Renal cortex interstitium (tissue), 15 donors: Measurements from ENCODE around the gene CCL5. TPM values are rescaled to one million over a fixed set of nuclear protein-coding genes. Genes with fewer than 3 reads are reported as not detected.

ENCODE experiments used
- DNase-seq, 11 donors: peaks; one replicate each; pipeline ENCODE4 v3.0.0-alpha.2; 2013; ENCODE audit warnings: low read depth in 9 of 11, low spot score in 4 of 11; ENCODE audit errors: extremely low read depth in 1 of 11
- long read RNA-seq, 16 experiments: transcript quantifications; one replicate each; lab custom pipeline, GENCODE V29; 2026
- polyA plus RNA-seq, 3 donors: library from polyadenylated mRNA; unstranded; fragments of 120-200 nt; gene quantifications; one replicate each; pipeline ENCODE4 v1.2.1, GENCODE V29; 2013; ENCODE audit not compliant: insufficient read length in 3 of 3

The CCL5 gene
- 1 to 10 TPM; 1.9 to 2.1 (median 2.0) TPM for polyA plus RNA-seq
- long read RNA-seq, donor 1, result 0 reads
- long read RNA-seq, donor 2, partial matches to known transcripts, result 0 of 1 reads
- long read RNA-seq, donor 2, other reads (novel, unspliced or antisense), result 0 of 1 reads
- long read RNA-seq, donor 3, partial matches to known transcripts, result 0 of 1 reads
- long read RNA-seq, donor 3, other reads (novel, unspliced or antisense), result 0 of 1 reads
- long read RNA-seq, donor 4, partial matches to known transcripts, result 0 of 1 reads
- long read RNA-seq, donor 4, other reads (novel, unspliced or antisense), result 0 of 1 reads
- long read RNA-seq, donor 5, result 0 reads
- long read RNA-seq, donor 6, result 0 reads
- long read RNA-seq, donor 7, partial matches to known transcripts, result 0 of 2 reads
- long read RNA-seq, donor 7, other reads (novel, unspliced or antisense), result 0 of 2 reads
- long read RNA-seq, donor 8, result 0 reads
- long read RNA-seq, donor 9, partial matches to known transcripts, result 0 of 2 reads
- long read RNA-seq, donor 9, other reads (novel, unspliced or antisense), result 0 of 2 reads
- long read RNA-seq, donor 10, partial matches to known transcripts, result 0 of 5 reads
- long read RNA-seq, donor 10, other reads (novel, unspliced or antisense), result 0 of 5 reads
- long read RNA-seq, donor 11, partial matches to known transcripts, result 0 of 4 reads
- long read RNA-seq, donor 11, other reads (novel, unspliced or antisense), result 0 of 4 reads
- long read RNA-seq, donor 12, partial matches to known transcripts, result 0 of 2 reads
- long read RNA-seq, donor 12, other reads (novel, unspliced or antisense), result 0 of 2 reads
- long read RNA-seq, donor 13, result 0 reads
- long read RNA-seq, donor 14, partial matches to known transcripts, result 0 of 3 reads
- long read RNA-seq, donor 14, other reads (novel, unspliced or antisense), result 0 of 3 reads
- long read RNA-seq, donor 15, partial matches to known transcripts, result 0 of 1 reads
- long read RNA-seq, donor 15, other reads (novel, unspliced or antisense), result 0 of 1 reads
- long read RNA-seq, donor 16, partial matches to known transcripts, result 0 of 2 reads
- long read RNA-seq, donor 16, other reads (novel, unspliced or antisense), result 0 of 2 reads

- no peak for DNase-seq
Measured at GRCh38 chr17:35879773-35880654, at the start of gene CCL5. Gene CCL5 (minus strand): TSS chr17:35880360.

GRCh38 chr17:35927714-35928113 is 47.6 kb upstream of the CCL5 start:
- DNase-seq, result no peak

GRCh38 chr17:35923609-35924114 is 43.5 kb upstream of the CCL5 start:
- DNase-seq, result no peak

- no peak for DNase-seq
Measured at GRCh38 chr17:35920229-35920628, 40.1 kb upstream of the CCL5 start.

- no peak for DNase-seq
Measured at GRCh38 chr17:35918665-35919064, 38.5 kb upstream of the CCL5 start.

GRCh38 chr17:35917519-35918213 is 37.5 kb upstream of the CCL5 start:
- no peak for DNase-seq

GRCh38 chr17:35915153-35915964 is 35.2 kb upstream of the CCL5 start:
- no peak for DNase-seq

GRCh38 chr17:35914354-35914753 is 34.2 kb upstream of the CCL5 start:
- DNase-seq, result no peak

- no peak for DNase-seq
Measured at GRCh38 chr17:35913609-35914008, 33.4 kb upstream of the CCL5 start.

- DNase-seq, result no peak
Measured at GRCh38 chr17:35912942-35913341, 32.8 kb upstream of the CCL5 start.

- no peak for DNase-seq
Measured at GRCh38 chr17:35912339-35912912, 32.3 kb upstream of the CCL5 start.

- no peak for DNase-seq
Measured at GRCh38 chr17:35909408-35909807, 29.2 kb upstream of the CCL5 start.

- no peak for DNase-seq
Measured at GRCh38 chr17:35907691-35908090, 27.5 kb upstream of the CCL5 start.

- DNase-seq, result no peak
Measured at GRCh38 chr17:35906926-35907637, 26.9 kb upstream of the CCL5 start.

- DNase-seq, result no peak
Measured at GRCh38 chr17:35906191-35906925, 26.2 kb upstream of the CCL5 start.

GRCh38 chr17:35903451-35903850 is 23.3 kb upstream of the CCL5 start:
- DNase-seq, result no peak
